ENCODE measurements around the gene FKBP4.

DNA sequence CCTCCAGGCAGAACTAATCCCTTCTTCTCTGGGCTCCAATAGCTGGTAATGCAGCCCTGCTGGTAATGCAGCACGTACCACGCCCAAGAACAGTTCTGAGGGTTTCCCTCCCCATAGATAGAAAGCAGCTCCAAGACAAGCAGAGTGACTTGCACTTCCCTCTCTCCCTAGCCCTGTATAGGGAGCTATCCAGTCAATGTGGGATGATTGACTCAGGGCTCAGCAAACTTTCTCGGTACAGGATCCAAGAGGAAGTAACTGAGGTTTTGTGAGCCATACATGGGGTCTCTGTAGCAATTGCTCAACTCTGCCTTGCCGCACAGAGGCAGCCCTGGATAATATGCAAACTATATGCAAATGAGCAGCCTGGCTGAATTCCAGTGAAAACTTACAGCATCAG lies 15.5 kb upstream of the FKBP4 start:
- TF ChIP-seq ZKSCAN1 (IDR thresholded peaks at IDR 0.05; ENCODE audit: low read depth, low read length) (no peak), MAZ (CRISPR knock-in tag; conservative IDR thresholded peaks at IDR 0.05 in 1 of 2, IDR thresholded peaks at IDR 0.05 in 1 of 2) (no peak), POLR2AphosphoS5 (IDR thresholded peaks at IDR 0.05; ENCODE audit: control insufficient read depth, insufficient read depth, low read depth, low read length) (no peak), CEBPB (tag; IDR thresholded peaks at IDR 0.05) (0 out of 2 replicates have a peak, but pooled peaks have one; percentile 8), NONO (IDR thresholded peaks at IDR 0.05; ENCODE audit: low read depth in 2 of 2, low read length in 1 of 2) (no peak), CHD2 (IDR thresholded peaks at IDR 0.05; ENCODE audit: low read depth, low read length) (no peak)
- TF ChIP-seq, protein P1, sequence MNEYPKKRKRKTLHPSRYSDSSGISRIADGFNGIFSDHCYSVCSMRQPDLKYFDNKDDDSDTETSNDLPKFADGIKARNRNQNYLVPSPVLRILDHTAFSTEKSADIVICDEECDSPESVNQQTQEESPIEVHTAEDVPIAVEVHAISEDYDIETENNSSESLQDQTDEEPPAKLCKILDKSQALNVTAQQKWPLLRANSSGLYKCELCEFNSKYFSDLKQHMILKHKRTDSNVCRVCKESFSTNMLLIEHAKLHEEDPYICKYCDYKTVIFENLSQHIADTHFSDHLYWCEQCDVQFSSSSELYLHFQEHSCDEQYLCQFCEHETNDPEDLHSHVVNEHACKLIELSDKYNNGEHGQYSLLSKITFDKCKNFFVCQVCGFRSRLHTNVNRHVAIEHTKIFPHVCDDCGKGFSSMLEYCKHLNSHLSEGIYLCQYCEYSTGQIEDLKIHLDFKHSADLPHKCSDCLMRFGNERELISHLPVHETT (CRISPR knock-in tag; conservative IDR thresholded peaks at IDR 0.05 in 1 of 2, IDR thresholded peaks at IDR 0.05 in 1 of 2): no peak
- TF ChIP-seq, protein P2, sequence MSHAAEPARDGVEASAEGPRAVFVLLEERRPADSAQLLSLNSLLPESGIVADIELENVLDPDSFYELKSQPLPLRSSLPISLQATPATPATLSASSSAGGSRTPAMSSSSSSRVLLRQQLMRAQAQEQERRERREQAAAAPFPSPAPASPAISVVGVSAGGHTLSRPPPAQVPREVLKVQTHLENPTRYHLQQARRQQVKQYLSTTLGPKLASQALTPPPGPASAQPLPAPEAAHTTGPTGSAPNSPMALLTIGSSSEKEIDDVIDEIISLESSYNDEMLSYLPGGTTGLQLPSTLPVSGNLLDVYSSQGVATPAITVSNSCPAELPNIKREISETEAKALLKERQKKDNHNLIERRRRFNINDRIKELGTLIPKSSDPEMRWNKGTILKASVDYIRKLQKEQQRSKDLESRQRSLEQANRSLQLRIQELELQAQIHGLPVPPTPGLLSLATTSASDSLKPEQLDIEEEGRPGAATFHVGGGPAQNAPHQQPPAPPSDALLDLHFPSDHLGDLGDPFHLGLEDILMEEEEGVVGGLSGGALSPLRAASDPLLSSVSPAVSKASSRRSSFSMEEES (CRISPR knock-in tag; IDR thresholded peaks at IDR 0.05): no peak
